Stimulated activated CD4-positive, alpha-beta T cell treated with anti-CD3 and anti-CD28 coated beads, Interleukin-12 subunit alpha, Interleukin-12 subunit beta, amount 100 ng/mL, for 4 hours (primary cell): ENCODE results near the gene CDCP2.
A peak's percentile ranks its signal among the peaks of the same experiment; 100 is the strongest.

ENCODE experiments used
- DNase-seq: peaks from one replicate; pipeline ENCODE4 v3.0.0-alpha.2; 2020

The CDCP2 gene

DNA sequence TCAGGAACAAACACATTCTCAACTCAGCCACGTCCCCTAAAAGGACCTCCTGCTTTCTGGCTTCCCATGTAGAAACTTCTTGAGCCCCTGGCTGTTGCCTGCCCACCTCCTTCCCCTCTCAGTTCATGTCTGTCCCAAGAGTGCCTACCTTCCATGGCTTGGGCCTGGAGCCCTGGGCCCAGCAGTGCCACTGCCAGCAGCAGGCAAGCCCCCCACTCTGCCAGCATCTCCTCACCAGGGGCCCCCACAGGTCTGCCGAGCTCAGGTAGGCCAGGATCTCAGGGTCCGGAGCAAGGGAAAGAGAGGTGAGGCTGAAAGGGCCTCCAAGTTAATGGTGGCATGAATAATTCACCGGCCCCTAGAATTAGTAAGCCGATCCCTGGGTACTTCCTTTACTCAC, at the start of gene CDCP2:
Gene CDCP2 (minus strand): TSS at position 305 of the 400 bp plus-strand sequence. CDS start 78 bp downstream, at position 227.
- DNase-seq: no peak

DNA sequence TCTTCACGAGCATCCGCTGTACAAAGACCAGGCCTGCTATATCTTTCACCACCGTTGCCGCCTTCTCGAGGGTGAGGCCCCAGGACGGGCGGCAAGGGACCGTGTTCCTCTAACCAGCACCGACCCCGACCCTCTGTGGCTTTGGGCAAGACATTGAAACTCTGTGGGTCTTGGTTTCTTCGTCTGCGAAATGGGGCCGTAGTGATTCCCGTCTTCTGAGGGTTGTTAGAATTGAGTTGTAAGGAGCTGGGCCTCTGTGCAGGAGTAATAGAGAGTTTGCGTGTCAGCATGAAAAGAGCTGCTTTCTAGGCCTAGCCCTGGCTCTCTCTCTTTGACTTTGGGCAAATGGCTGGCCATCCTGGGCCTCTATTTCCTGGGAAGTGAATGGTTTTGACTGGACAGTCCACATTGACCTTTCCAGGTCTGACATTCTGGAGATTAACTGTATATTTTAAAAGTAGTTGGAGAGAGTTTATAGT, 47.8 kb upstream of the CDCP2 start:
- DNase-seq: no peak

DNA sequence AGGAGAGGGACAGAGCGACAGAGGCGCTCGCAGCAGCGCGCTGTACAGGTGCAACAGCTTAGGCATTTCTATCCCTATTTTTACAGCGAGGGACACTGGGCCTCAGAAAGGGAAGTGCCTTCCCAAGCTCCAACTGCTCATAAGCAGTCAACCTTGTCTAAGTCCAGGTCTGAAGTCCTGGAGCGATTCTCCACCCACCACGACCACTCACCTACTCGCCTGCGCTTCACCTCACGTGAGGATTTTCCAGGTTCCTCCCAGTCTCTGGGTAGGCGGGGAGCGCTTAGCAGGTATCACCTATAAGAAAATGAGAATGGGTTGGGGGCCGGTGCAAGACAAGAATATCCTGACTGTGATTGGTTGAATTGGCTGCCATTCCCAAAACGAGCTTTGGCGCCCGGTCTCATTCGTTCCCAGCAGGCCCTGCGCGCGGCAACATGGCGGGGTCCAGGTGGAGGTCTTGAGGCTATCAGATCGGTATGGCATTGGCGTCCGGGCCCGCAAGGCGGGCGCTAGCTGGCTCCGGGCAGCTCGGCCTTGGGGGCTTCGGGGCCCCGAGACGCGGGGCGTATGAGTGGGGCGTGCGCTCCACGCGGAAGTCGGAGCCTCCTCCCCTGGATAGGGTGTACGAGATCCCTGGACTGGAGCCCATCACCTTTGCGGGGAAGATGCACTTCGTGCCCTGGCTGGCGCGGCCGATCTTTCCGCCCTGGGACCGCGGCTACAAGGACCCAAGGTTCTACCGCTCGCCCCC, 47.1 kb upstream of the CDCP2 start, which contains the start of the genes CYB5RL and MRPL37:
Gene CYB5RL (minus strand): TSS at position 266 of the 754 bp plus-strand sequence. CDS start 4,414 bp downstream, outside the sequence.
Gene MRPL37 (plus strand): TSS at position 403 of the 754 bp plus-strand sequence. CDS start 77 bp downstream, at position 480.
- DNase-seq: peak; percentile 82

DNA sequence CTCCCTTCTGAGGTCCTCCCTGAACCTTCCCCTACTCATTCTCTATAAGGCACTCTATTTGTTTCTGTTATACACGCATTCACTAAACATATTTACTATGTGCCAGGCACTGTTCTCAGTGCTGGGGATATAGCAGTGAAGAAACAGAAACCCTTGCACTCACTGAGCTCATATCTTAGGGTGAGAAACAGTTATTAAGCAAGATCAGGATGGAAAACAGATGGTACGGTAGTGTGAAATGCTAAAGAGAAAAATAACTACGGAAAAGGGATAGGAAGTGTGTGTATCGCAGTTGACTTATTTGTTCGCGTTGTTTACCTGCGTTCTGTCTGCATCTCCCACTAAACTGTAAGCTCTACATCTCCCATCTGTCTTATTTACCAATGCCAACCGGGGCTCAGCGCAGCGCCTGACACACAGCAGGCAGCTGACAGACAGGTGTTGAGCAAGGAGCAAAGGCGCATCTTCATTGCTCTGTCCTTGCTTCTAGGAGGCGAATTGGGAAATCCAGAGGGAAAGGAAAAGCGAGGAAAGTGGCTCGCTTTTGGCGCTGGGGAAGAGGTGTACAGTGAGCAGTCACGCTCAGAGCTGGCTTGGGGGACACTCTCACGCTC, 46.5 kb upstream of the CDCP2 start:
- DNase-seq: no peak

DNA sequence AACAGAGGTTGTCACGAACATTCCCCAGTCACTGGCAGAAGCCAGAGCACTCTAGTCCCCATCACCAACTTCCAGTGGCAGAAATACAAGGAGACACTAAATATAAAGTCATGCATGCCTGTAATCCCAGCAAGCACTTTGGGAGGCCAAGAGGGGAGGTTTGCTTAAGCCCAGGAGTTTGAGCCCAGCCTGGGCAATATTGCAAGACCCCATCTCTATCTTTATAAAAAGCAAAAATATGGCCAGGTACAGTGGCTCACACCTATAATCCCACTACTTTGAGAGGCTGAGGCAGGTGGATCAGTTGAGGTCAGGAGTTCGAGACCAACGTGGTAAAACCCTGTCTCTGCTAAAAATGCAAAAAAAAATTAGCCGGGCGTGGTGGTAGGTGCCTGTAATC, 40.7 kb upstream of the CDCP2 start:
- no peak for DNase-seq

DNA sequence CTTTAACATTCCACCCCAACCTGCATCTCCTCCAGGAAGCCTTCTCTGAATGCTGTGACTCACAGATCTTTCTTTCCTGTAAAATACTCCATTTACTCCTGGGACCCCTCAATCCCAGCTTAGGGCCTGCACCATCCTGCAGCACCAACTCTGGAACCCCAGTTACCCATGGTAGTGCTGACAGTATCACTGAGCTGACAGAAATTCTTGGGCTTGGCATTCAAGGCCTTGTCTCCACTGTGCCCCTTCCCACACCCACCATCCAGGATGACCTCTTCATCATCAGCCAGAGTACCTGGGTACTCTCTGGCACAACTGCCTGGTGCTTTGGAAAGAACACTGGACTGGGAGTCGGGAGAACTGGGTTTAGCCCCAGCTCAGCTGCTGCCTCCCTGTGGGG, 38.7 kb upstream of the CDCP2 start:
- DNase-seq: no peak

DNA sequence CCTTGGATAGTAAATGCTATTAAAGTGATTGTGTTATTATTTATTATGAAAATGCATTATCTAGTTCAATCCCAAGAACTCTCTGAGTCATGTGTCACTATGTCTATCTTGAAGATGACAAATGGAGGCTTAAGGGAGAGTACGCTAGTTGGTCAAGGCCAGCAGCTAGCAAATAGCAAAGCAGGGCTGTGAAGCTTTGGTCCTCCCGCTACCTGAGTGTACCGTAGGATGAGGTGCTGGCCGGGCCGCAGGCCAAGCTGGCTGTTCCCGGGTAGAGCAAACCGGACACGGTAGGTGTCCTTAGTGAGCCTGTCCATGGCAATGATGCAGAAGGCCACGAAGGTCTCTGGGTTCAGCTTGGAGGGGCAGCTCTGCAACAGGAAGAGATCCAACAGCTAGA, 37.7 kb upstream of the CDCP2 start:
- no peak for DNase-seq

DNA sequence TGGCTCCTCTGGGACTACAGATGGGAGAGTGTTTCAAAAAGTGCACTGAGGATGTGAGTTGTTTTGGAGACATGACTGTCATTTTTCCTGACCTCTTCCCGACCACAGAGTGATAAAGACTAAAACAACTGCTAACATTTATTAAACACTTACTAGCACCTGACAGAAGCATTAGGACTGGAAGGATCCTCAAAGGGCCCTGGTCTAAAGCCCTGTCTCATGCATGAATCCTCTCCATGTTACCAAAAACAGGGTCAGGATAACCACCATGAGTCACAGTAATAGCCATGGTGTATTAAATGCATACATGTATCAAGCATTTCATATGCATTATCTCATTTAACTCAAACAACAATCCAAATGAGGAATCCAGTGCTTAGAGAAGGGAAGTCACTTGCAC, 35.5 kb upstream of the CDCP2 start:
- DNase-seq: no peak

DNA sequence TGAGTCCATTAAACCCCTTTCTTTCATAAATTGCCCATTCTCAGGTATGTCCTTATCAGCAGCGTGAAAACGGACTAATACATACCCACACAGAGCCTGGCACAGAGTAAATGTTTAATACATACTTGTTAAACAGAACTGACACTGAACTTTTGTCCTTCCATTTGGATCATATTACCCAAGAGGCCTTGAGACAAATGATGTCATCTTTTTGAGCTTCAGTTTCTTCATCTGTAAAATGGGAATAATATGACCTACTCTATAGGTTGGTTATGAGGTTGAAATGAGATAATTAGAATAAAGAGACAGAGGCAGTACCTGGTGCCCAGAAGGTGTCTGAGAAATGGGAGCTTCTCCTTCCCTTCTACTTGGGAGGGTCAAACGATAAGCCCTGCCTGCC, 33.3 kb upstream of the CDCP2 start:
- DNase-seq: no peak

DNA sequence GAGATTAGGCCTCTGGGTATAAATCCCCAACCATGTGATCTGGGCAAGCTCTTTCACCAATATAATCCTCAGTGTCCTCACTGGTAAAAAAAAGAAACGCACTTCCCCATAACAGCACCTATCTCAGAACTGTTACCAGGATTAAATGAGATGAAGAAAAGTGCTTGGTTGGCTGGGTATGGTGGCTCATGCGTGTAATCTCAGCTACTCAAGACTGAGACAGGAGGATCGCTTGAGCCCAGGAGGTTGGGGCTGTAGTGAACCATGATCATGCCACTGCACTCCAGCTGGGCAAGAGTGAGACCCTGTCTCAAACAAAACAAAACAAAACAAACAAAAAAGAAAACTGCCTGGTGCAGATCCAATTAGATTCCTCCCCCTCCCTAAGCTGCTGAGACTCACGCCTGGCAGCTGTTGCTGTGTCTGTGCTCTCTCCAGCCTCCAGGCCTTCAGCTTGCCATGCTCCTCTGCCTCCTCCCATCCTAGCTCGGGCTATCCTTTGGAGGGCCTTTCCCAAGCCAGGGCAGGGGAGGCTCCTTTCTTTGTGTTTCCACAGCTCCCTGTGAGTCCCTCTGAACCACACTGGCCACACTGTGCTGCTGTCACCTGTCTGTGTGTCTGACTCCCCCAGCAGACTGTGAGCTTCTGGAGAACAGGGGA, 28.0 kb upstream of the CDCP2 start:
- DNase-seq: no peak

DNA sequence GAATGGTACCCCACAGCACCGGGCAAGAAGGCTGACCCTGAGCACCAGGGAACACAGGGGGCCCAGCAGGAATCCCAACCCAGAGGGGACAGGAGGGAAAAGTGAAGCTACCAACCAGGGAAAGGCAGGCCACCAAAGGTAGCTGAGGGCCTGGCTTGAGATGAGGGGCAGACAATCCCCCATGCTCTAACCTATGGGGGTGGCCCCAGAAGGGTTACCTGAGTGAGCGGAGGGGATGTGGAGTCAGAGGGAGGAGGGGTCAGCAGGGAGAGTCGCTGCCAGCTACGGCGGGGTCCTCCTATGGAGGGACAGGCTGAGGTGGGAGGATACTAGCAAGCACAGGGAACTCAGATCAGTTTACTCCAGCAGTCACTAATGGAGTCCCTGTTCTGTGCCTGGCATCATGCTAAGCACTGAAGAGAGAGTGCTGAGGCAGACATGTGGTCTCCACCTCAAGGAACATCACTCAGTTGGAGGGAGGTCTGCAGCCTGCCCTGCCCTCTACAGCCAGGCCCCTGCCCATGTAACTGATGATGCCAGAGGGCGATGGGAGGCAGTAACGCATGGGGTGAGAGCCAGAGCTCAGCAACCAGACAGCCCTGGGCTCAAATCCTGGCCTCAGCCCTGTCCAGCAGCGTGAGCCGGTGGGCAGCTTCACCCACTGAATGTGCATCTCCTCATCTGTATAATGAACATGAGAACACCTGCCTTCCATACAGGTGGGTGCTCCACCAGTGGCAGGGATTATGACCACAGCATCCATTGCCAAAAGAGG, 25.7 kb upstream of the CDCP2 start:
- no peak for DNase-seq

DNA sequence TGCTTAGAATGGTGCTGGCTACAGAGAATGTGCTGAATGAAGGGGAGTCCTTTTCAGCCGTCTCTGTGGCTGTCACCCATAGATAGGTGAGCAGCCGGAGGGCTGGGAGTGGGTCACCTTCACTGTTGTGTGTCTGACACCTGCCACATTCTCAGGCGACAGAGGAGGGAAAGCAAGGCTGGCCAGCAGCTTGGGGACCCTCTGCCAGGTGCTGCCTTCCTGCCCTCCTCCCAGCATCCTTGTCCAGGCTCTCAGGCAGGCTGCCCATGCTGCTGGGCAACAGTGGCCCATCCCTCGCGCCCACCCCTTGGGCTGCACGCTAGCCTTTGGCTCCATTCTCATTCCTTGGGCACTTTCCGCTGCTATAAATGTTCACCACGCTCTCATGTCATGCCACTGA, 24.9 kb upstream of the CDCP2 start:
- DNase-seq: no peak

DNA sequence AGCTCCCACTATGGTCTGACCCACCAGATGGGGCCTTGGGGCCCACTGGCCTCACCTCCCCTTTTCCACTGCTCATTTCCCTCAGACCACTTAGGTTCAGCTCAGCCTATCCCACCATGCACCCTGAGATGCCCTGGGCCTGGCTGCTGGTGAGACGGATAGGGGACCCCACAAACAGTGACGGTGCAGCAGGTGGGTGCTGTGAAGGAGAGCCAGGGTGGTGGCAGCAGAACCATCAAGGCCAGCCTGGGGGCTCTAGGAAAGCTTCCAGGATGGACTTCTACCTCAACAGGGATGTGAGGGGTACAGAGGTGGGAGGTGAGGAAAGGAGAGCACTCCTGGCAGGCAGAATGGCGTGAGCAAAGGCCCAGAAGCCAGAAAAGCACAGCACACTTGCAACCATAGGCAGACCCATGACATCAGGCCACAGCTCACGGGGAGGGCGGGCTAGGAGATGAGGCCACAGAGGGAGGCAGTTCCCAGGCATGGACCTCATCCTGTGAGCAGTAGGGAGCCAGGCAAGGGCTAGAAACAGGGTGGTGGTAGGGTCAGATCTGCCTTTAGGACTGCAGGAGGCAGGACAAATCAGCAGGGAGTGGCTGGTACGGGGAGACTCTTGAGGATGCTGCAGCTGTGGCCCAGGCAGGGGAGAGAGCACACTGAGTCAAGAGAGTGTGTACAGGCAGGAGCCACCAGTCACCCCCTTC, 24.0 kb upstream of the CDCP2 start:
- no peak for DNase-seq

DNA sequence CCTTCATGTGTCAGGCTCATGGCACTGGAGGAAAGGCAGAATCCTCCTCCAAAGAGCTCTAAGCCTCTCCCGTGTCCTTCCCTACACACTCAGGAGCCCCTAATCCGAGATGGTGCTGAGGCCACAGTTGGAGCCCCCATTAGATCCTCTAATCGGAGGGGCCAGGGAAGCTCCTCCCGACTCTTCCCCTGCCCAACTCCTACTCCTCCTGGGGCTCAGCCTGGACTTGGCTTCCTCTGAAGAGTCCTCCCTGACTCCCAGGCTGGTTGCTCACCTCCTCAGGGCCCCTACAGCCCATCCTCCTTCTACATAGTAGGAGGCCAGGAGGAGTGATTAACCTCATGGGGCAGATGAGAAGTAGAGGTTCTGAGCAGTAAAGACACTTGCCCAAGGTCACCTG, 21.3 kb upstream of the CDCP2 start:
- no peak for DNase-seq

DNA sequence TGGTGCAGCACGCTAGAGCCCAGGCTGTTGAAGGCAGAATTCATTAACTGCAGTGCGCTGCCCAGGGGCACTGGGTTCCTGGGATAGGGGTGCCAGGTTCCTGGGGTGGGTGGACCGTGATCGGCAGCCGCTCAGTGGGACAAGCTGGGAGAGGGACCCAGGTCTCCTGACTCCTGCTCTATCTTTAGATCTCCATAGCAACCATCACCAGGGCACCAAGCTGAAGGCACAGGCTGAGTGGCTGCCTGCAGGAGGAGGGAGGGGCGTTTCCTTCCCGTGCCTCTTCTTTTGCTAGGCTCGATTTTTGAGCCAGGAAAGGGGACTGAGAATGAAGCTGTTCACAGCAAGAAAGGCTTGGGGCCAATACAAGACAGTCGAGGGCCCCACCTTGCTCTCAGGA, 20.9 kb upstream of the CDCP2 start:
- no peak for DNase-seq

DNA sequence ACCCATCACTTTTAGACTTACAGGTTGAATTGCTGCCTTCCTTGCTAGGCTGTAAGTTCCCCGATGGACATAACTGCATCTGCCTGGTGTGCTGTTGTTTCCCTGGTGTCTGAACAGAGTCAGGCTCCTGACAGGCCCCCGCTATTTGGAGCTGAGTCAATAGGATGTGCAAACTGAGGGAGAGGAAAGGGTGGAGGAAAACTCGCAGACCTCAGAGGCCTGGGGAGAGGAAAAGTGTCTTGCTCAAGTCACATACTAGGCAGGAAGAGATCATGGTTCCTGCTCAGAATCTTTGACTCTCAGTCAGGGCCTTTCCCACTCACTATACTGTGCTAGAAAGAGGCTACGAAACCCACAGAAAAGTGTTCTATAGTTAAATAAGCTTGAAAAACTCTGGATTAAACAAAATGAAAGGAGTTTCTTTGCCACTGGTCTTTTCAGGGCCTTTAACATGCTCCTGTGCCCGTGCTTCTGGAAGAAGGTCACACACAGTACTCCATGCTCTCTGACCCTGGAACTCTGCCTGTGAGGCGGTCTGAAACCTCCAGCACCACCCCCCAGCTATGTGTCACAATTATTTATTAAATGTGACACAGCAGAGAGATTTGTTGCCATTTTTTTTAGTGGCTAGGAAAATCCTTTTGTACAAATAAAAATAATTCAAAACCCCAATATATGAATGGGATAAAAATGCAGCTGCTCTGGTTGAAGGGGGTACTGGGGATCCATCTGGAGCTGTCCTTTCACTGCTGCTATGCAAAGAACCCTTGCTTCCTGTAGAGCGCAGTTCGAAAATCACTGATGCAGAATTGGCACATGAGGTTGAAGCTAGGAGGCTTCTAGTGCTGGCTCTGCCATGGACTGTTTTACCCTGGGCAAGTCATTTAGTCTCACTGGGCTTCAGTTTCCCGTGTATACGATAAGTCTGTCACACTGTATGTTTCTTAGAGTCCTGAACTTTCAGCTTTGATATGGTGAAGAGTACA, 20.1 kb upstream of the CDCP2 start:
- DNase-seq: no peak

DNA sequence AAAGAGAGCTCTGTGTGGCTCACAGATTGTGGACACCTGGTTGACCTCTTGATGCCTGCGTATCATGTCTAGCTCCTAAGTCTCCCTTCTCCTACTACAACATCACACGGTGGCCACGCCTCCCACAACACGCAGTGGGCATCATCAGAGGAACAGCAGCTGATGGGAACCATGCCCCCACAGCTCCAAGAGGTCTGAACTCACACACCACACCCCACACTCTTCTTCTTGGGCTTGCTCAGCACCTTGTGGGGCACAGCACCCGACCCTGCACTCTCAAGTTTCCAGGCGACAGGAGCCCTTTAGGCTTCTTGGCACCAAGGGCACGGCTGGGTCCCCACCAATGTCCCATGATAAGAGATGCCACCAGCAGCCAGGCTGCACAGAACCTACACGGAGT, 18.8 kb upstream of the CDCP2 start:
- DNase-seq: no peak

DNA sequence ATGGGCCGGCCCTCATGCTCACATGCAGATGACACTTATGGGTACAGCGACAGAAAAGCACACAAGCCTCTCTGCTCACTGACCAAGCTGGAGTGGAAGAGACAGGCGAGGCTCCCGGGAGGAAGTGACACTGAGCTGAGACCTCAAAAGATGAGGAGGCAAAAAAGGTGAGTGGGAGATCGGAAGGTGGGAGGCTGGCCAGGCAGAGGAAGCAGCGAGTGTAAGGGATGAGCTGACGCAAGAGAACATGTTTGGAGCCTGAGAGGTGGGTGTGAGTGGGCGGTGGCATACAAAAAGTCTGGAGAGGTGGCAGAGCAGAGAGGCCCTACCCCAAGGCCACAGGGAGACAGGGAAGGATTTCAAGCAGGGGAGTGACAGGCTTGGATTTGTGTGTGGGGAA, 18.2 kb upstream of the CDCP2 start:
- DNase-seq: no peak

DNA sequence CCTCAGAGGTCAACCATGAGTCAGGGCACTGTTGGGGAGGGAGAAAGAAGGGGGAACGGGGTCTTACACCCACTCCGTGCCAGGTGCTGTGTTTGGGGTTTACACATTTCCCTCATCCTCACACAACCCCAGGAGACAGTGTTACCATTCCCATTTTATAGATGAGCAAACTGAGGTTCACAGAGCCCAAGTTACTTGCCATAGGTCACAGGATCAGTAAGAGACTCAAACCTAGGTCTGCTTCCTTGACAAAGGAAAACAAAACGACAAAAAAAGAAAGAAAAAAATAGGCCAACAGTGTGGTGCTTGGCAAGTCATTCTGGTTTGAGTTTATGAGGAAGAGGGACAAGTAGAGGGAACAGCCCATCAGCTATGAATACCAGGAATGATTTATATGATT, 16.3 kb upstream of the CDCP2 start:
- DNase-seq: no peak

DNA sequence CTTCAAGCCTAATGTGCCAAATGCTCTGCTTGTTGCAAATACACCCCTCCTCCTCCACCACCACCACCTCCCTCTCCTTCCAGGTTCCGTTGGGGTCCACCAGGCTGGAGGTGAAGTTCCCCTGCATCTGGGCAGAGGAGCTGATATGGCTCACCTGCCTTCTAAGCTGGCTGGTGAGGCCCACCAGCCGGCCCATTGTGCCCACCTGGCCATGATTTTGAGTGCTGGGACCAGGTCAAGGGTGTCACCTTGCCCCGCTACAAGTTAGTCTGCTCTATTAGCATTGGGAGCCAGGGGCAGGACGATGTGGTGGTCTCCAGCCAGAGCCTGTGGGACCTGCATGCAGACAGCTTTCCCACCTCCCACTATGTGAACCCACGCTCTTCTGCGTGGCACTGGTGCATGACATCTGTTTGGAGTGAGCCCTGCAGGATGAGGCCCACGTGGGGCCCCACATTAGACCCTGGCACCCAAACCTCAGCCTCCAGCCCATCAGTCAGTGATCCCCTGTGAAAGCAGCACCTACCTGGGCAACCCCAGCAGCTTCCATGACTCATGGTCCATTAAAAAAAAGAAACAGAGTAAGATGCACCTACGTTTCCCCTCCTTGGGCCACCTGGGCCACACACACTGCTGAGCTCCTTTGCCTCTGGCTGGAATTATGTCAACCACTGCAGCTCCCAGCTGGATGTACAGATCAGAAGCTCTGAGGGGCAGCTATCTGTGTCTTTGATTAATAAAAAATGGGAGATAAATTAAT, 15.6 kb upstream of the CDCP2 start:
- DNase-seq: no peak
